ENCODE measurements around the gene TH. TPM values are rescaled to one million over a fixed set of nuclear protein-coding genes. Genes with fewer than 3 reads are reported as not detected.

Gene TH
- total and polyA plus RNA-seq, 9 of the 15 experiments (the other 6 are each of a cell fraction or from before 2014, with no cell fraction given), result not detected

DNA sequence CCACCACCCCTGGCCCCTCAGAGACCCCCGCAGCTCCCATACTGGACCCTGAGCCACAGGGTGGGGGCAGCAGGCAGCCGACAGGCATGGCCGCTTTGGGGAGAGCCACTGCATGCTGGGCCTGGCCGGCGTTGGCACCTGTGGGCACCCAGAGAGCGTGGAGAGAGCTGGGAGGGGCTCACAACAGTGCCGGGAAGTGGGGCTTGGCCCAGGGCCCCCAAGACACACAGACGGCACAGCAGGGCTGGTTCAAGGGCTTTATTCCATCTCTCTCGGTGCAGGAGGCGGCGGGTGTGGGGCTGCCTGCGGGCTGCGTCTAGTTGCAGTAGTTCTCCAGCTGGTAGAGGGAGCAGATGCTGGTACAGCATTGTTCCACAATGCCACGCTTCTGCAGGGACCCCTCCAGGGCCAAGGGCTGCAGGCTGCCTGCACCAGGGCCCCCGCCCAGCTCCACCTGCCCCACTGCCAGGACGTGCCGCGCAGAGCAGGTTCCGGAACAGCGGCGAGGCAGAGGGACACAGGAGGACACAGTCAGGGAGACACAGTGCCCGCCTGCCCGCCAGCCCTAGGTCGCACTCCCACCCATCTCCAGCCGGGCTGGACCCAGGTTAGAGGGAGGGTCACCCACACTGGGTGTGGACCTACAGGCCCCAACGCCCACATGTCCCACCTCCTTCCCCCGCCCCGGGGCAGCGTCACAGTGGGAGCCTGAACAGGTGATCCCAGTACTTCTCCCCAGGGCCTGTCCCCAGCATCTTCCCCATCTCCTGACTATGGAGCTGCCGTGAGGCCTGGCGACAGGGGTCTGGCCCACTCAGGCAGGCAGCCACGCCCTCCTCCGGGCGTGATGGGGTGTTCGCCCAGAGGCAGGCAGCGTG is 11.8 kb downstream of the TH start:
- no peaks in the 10 kb centered on the region for H3K9me1 ChIP-seq (ENCODE audit: control insufficient read depth, insufficient read depth, low read length)
- no peak overlapping the region for H2AFZ ChIP-seq (ENCODE audit: low read depth, low read length)
- no peak overlapping the region for H3K9ac ChIP-seq (ENCODE audit: insufficient read depth in 1 of 2, low read depth in 2 of 2, low read length in 2 of 2)
- DNase-seq (ENCODE audit: extremely low read depth in 1 of 4, low spot score in 3 of 4), result no peak
- no peaks in the 10 kb centered on the region for H3K36me3 ChIP-seq (ENCODE audit: control insufficient read depth, insufficient read depth, low read length)
- no peak for ATAC-seq
- no peak overlapping the region for H3K4me3 ChIP-seq
- no peak overlapping the region for H3K27ac ChIP-seq (ENCODE audit: extremely low read depth, low read depth, low read length)
- BruUV-seq (replicated peaks), result no TSS peak
- H3K27me3 ChIP-seq (ENCODE audit: control insufficient read depth in 2 of 2, insufficient read depth in 2 of 2, low read length in 2 of 2), result peaks cover 0 to 14% of the 10 kb centered on the region in 2 experiments; a peak in 4 of 5 replicates
- CTCF ChIA-PET (ENCODE audit: low intra/inter-chr PET ratio), result no interaction called here
- no peaks in the 10 kb centered on the region for H3K79me2 ChIP-seq (ENCODE audit: control insufficient read depth, insufficient read depth, low read length)
- intact Hi-C loops (cut with micrococcal nuclease) (no loop called here), in situ Hi-C loops (cut with MboI) (loop anchor here (10.0 kb wide), 2 partner anchors 305 to 465 kb away; partner anchors contain the start of genes KRTAP5-6 and LSP1)
- no peak for FAIRE-seq
- H3K4me1 ChIP-seq (replicated peaks in 1 of 2; ENCODE audit: control insufficient read depth in 2 of 2, insufficient read depth in 2 of 2, low read length in 2 of 2), result peaks cover 0 to 44% of the 10 kb centered on the region in 2 experiments; a peak in 2 of 5 replicates
- H4K20me1 ChIP-seq (replicated peaks; ENCODE audit: control insufficient read depth, insufficient read depth, low read length), result no peaks in the 10 kb centered on the region; the same call in 1 of the 2 replicates
- 24% methylated on average over 28 of the region's 36 CpGs for WGBS (ENCODE audit: insufficient coverage, low coverage, missing lambda C conversion rate)
- POLR2A ChIA-PET, result no interaction called here
- H3K9me3 ChIP-seq (replicated peaks; ENCODE audit: control insufficient read depth, insufficient read depth, low read depth, low read length), result no peaks in the 10 kb centered on the region
- H3K4me2 ChIP-seq (ENCODE audit: insufficient read depth, low read length), result no peak overlapping the region
- no peak for TF ChIP-seq MED1 (CRISPR knock-in tag; IDR thresholded peaks at IDR 0.05; ENCODE audit: borderline replicate concordance)
- no peak for TF ChIP-seq KHSRP (IDR thresholded peaks at IDR 0.05)
- TF ChIP-seq VEZF1 (CRISPR knock-in tag; IDR thresholded peaks at IDR 0.05), result no peak
- TF ChIP-seq CBX1 (IDR thresholded peaks at IDR 0.05; ENCODE audit: low read depth), result no peak
- TF ChIP-seq, protein P1, sequence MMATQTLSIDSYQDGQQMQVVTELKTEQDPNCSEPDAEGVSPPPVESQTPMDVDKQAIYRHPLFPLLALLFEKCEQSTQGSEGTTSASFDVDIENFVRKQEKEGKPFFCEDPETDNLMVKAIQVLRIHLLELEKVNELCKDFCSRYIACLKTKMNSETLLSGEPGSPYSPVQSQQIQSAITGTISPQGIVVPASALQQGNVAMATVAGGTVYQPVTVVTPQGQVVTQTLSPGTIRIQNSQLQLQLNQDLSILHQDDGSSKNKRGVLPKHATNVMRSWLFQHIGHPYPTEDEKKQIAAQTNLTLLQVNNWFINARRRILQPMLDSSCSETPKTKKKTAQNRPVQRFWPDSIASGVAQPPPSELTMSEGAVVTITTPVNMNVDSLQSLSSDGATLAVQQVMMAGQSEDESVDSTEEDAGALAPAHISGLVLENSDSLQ (IDR thresholded peaks at IDR 0.05), result no peak
- TF ChIP-seq, protein P2, sequence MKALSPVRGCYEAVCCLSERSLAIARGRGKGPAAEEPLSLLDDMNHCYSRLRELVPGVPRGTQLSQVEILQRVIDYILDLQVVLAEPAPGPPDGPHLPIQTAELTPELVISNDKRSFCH (CRISPR knock-in tag; IDR thresholded peaks at IDR 0.05), result no peak
- TF ChIP-seq, protein P2 (tag; IDR thresholded peaks at IDR 0.05), result no peak
- no peak for TF ChIP-seq JUNB (CRISPR knock-in tag; conservative IDR thresholded peaks at IDR 0.05)
- TF ChIP-seq HDAC8 (tag; IDR thresholded peaks at IDR 0.05), result no peak
- TF ChIP-seq PPARD (CRISPR knock-in tag; IDR thresholded peaks at IDR 0.05), result no peak
- TF ChIP-seq SOX6 (IDR thresholded peaks at IDR 0.05), result no peak
- no peak for TF ChIP-seq HMGXB4 (CRISPR knock-in tag; IDR thresholded peaks at IDR 0.05)
- TF ChIP-seq EP400 (IDR thresholded peaks at IDR 0.05), result no peak
- no peak for TF ChIP-seq ATF3 (IDR thresholded peaks at IDR 0.05)
- no peak for TF ChIP-seq ATF3 (CRISPR knock-in tag; conservative IDR thresholded peaks at IDR 0.05)
- no peak for TF ChIP-seq NCOA1 (IDR thresholded peaks at IDR 0.05; ENCODE audit: low read depth)

Data from K562 (cell line).